C1 segment of cervical spinal cord (tissue), 14 donors: ENCODE data around the gene HLTF.

Experiments used
- DNase-seq, 14 donors: peaks; one replicate each; lab custom pipeline; 2025; lab: John Stamatoyannopoulos, UW

Gene HLTF

DNA sequence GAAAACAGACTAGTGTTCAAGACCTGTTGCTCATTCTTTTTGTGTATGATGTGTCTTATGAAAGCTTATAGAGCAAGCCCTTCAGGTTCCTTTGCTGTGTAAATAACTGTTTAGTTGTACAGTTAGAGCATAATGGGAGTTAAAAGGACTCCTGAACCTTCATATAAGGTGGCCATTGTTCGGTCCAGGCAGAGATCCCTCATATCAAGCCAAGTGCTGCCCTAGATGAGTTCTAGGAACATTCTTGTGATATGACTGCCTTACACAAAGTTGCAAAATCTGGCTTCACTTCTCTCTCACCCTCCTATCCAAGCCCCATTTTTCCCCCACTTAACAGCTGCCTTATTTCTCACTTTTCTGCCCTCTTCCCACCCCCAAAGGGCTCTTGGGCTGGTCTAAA is 68.1 kb downstream of the HLTF start:
- DNase-seq = no peak

DNA sequence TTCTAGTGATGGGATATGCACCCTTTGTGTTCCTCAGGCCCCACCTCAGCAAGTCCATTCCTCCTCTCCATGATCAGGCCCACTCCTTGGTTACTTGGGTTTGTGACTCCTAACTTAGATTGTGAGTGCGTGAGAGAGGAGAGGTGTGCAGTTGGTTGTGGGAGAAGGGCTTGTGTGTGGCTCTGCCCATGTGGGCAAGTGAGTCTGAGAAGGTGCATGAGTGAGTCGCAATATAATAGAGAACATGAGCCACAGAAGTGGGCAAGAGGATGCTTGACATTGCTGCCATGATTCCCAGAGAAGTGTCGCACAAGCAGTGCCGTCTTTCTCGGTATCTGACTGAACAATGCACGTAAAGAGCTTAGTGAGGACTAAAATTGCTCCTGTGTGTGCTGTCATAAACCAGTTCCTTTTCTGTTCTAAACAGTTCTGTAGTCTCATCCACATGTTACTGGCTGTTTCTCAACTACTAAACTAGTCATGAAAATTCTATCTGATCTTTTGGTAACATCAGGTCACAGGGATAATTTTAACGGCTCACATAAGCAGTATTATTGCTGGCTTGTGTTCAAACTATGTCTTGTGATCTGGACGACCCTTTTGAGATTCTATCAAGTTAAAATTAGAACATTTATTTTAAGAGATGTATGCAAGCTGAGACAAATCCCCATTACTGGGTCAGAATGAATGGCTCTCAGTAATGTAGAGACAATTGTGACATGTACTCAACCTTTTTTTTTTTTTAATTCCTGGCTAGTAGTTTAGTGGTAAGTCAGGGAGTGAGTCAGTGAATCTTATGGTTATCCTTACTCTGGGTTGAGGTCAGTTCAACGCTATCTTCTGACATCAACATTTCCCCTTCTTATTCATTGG is 69.4 kb downstream of the HLTF start:
- DNase-seq = no peak

DNA sequence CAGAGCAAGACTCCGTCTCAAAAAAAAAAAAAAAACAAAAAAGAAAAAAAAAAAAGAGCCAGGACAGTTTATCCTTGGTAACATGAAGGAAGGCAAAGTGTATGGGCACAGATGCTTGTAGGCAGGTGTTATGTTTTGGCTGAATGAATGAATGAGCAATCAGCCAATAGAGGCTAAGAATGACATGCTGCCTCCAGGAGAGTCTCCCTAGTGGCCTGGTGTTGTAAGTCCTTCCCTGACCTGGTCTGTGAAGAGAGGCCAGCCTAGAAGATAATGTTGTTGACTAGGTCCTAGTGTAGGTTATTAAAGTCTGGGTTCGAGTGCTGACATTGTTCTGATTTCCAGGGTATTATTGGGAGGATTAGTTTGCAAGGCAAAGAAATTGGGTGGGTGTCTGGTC is 70.1 kb downstream of the HLTF start:
- DNase-seq = no peak

DNA sequence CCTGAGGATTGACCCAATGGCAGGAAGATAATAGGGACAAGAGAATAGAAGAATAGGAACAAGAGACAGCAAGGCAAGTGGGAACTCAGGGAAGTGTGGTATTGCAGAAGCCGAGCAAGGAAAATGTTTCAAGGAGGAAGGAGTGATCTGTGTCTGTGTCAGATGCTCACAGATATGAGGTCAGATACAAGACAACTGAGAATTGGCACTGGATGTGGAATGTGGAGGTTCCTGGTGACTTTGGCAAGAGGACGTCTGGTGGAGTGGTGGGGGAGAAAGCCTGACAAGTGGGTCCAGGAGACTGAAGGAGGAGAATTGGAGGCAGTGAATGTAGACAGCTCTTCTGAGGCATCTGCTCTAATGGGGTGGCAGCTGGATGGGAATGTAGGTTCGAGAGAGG is 70.9 kb downstream of the HLTF start:
- DNase-seq = no peak

DNA sequence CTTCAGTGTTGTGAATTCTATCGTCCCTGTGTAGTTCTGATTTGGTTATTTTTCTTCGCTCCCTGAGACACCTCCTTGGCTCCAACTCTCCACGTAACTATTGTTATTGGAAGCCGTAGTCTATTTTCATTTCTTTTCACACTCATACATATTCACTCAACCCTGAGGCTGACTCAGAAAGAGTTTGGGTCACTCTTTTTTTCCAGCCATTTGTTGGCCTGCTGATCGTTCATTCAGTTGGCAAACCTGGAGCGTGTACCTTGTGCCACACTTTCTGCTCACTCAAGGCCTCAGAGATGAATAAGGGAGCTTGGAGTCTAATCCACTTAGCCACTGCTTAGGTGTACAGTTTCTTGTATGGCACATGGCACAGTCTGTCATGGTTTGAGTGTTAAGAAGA is 72.6 kb downstream of the HLTF start:
- DNase-seq = peak in 1 of 14 donors; percentile 8

DNA sequence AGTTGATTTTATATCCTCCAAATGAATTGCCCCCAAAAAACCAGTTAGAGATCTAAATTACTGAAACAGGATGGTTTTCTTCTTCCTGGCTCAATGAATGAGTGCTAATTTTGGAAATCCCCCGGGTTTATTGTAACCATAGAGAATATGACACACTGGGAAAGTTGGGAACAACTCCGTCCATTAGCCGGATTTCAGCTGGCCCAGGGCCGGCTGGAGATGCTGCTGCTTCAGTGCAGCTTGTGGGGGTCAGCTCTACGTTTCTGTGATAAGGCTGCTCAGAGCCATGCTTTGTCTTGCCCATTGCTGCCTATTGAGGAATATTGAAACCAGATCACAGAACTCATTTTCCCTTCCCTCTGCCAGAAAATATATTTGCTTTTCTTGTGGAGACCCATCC is 74.7 kb downstream of the HLTF start:
- DNase-seq = peak in 1 of 14 donors; percentile 40

DNA sequence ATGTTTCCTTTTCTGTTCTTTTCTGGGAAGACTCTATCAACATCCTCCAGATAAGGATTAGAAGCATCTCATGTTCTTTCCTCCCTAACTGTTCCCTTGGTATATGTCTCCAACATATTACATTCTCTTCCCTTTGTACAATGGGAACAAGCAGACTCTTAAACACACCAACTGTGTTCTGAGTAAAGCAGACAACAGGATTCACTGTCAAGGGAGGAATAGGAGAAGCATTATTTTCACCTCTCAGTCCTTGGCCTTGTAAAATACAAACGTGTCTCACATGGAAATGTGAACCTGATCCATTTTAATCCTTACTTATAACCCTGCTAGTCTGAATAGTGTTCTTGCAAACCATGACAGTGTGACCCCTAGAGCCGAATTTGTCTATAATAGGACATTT is 75.4 kb downstream of the HLTF start:
- DNase-seq = no peak

DNA sequence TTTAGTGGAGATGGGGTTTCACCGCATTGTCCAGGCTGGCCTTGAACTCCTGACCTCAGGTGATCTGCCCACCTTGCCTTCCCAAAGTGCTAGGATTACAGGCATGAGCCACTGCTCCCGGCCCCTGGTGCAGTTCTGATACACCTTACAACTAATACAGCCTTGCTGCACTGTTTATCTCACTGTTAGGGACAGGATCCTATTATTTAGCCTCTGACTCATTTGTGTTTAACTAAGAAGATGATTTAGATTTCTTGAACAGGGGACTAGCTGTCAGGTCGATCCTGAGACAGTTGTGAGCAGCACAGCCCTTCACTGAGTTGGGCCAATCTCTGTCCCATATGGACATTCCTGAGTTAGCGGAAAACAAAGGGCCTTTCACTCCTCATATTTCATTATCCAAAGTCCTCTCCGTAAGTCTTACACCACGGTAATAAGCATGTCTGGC is 75.8 kb downstream of the HLTF start:
- no peak for DNase-seq

DNA sequence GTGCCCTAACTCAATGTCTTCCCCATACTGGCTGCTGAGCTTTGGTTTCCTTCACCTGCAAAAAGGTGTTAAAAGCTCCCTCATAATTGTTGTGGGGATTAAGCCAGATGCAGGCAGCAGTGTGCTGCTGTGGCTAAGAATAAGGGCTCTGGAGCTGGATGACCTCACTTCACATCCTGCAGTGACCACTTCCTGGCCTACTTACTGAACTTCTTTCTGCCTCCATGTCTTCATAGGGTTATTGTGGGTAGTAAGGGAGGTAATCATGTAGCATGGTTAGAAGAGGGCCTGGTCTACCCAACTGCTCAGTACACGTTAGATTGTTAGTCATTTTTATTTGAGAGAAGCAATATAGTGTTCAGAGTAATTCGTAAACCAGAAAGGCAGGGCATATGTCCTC is 76.6 kb downstream of the HLTF start:
- DNase-seq = no peak

DNA sequence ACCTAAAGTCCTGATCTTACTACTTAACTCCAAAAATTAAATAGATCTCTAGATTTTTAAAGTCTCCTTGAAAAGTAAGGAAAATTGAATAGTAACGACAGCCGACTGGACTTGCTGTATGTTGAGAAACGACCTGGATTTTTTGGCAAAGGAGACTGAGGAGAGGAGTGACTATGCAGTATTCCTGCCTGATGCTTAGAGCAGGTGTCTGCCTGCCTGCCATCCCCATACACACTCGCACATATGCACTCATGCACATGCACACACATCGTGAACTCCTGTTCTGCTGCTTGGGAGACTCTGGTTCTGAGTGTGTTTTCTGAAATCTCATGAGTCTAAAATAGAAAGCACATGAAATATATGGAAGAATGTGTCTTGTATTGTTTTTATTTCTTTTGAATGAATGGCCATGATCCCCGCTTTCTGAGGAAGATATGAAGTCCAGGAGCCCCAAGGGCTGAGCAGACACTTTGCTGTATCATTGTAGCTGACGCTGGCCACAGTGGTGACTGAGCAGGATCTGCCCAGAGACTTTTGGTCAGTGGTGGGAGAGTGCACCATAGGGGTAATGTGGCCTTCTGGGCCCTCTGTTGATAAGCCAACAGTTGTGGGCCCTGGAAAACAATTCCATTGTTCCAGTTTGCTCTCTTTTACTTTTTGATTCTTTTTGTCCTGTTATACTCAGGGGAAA is 78.6 kb downstream of the HLTF start:
- DNase-seq = no peak

DNA sequence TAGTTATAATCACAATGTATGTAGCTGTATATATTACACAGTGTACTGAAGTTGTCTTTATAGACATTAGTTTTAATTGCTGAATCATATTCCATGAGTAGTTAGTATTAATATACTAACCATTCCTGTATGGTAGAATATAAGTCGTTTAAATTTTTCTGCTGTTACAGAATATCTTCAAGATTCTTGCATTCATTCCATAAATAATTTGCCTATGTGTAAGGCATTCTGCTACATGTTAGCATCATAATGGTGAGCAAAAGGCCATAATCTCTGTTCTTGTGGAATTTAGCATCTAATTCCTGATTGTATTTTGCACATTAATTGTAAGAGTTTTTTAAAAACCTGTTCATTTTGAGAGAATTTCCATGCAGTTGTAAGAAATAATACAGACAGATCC is 80.9 kb downstream of the HLTF start:
- DNase-seq = no peak

DNA sequence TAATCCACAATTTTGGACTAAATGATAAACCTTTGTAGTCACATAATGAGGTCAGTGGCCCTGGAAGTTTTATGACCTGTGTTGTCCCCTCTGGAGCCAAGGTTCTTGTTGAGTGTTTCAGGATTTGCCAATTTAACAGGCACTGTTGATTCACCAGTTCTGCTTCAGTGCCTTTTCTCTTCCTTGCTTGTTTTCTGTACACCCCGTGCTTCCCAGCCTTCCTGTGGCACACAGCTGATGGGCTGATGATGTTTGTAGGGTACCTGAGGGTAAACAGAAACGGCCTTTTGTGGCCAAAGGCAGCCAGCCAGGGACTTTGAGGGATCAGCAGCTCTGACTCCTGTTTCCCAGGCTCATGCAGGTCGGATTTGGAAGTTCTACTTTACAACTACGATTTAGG is 81.7 kb downstream of the HLTF start:
- peak in 8 of 14 donors; percentile 15 to 80 (median 28) for DNase-seq

DNA sequence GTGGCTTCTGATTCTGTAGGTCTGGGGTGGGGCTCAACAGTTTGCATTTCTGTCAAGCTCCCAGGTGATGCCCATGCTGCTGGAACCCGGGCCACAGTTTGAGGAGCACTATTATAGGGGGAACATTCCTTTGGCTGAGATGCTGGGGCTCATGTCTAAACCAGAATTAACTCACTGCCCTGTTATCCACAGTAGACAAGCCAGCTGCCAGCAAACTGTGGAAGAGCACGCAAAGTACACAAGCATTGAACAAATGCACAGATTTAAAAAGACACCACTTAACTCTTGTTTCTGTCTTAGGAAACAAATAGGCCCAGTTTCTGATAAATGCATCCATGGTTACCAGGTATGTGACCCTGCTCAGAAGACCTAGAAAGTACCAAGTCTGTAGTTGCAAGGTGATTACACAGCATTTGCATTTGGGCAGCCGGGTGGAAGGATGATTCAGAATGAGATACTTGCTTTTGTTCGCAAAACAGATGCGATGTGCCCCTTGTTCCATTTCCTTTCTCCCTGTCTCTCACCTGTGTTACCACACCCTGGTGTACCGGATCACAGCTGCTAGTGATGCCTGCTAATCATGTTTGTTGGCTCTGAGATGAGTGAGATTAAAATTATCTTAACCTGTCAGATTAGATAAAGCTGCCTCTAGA is 82.6 kb downstream of the HLTF start:
- DNase-seq = no peak

DNA sequence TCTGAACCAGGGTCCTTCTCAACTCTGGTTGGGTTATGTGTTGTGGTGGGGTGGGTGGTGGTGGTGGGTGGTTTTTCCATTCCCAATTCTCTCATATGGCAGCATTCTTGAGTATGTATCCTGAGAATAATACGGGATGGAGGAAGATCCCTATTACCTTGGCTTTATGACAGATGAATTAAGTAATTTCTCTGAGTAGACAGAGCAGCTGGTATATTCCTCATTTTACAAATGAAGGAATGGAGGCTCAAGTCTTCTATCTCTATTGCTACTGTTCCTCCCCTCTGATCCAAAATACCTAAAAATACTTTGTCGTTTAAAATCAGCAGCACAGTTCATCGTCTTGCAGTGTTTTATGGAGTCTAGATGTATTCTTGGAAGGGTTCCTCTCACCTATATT is 84.6 kb downstream of the HLTF start:
- no peak for DNase-seq

DNA sequence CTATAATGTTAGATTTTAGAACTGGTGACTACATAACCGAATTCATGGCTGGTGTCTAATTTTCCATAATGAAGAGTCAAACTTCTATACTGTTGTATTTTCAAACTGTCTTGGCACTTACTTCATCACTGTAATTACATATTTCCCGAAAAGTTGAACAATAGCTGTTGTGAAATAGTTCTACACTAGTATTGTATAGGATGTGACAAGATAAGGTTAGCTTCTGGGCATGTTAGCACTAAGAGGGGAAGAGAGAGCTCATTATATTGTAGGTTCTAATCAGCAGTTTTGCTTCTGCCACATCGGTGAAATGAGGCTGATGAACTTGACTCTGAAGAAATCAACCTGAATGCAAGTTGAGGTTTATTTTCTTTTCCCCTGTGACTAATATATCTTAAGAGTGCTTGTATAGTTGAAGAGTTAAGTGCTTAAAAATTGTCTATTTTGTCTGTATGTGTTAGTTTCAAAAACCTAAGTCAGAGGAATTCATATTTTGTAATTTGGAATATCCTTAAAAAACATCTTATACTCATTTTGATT is 86.1 kb downstream of the HLTF start:
- DNase-seq = no peak

DNA sequence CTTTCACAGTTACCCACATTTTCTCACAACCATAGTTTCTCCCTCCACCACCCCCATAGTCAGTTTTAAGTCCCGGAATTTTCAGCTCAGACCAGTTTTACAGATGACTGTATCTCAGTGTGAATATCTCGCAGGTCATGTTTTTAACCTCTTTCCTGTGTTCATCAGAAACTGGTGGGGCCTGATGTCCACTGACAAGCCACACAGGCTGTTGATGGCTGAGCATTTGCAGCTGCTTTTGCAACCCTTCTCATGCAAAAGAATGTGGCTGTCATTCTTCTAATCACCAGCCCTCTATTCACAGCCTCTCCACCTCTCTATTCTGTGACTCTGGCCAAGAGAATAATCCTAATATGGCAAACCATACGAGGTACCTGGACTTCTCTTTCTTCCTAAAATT is 86.5 kb downstream of the HLTF start:
- no peak for DNase-seq

DNA sequence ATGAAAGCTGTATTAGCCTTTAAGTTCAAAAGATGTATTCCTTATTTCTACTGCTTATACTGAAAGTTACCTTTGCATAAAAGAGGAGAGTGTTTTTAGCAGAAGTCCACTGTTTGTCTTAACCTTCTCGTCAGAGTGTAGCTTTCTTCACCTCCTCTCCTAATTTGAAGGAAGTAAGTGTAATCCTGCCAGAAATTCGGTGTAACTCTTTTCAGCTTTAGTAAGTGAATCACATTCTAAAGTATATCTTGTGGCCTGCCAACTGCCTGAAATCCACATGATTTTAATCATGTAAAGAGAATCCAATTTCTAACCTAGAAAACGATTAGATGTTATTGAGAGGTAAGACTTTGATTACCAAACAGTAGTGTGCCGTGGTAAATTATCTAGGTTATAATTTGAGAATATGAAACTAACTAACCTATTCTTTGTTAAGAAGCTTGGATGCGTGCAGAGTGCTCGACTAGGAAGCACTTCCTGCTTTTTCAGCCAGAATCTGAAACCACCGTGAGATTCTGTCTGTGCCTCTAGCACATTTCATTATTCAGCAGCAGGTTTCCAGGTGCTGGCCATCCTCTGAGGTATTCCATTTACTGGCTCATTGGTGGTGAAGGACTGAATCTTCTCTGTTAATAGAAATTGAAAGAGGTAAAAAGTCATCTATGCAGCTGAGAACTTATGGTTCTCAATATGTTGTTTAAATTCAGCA is 87.5 kb downstream of the HLTF start:
- no peak for DNase-seq

DNA sequence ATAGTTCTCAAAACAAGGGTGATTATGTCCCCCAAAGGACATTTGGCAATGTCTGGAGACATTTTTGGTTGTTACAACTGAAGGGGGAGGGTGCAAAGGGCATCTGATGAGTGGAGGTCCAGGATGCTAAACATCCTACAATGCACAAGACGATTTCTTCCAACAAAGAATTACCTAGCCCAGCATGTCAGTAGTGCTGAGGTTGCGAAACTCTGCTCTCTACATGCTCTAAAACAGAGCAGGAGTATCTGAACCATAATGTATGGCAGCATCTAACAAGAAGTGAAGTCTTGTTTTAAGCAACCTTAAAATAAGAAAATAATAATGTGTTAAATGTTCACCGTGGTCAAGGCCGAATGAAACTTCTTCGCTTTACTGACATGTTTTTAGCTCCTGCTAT is 88.0 kb downstream of the HLTF start:
- DNase-seq = no peak

DNA sequence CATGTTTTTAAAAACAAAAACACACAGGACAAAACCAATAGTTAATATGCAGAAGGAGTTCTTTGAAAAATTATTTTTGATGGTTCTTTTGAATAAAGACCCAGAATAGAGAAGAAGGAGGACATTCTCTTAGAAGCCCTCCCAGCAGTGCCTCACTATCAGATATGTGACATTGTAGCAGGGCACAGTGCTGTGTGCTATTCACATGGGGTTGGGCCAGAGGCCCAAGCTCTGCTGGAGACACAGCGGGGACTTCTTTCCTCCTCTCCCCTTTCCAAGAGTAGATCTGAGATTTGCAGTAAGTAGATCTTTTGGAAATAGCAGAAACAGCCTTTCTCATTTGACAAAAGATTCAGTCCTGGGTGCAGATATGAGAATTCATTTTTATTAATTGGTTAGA is 88.7 kb downstream of the HLTF start:
- DNase-seq = no peak

DNA sequence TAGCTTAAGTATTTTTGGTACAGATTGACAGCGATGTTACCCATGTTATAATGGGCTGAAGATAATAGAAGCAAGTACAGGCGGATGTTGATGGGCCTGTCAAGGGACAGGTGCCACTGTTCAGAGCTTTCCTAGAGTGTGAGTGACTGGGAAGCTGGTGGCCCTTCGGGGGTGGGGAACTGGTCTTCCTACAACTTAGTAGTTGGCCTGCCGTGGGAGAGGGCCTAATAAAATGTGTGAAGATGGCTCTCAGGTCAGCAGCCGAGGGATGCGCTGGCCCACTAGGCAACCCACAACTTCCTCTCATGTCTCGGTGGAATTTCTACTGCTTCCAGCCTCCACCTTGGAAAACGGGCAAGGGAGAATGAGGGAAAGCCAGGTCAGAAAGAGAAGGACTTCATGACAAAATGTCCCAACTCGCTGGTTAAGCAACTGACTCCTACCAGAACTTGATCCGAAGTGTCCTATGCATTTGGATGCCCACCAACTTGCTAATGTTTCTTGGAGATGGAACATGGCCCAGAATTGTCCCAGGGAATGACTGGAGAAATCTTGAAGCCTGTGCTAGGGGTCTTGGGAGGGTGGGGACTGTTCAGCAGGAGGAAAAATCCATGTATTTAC is 93.6 kb downstream of the HLTF start:
- peak in 1 of 14 donors; percentile 12 for DNase-seq

DNA sequence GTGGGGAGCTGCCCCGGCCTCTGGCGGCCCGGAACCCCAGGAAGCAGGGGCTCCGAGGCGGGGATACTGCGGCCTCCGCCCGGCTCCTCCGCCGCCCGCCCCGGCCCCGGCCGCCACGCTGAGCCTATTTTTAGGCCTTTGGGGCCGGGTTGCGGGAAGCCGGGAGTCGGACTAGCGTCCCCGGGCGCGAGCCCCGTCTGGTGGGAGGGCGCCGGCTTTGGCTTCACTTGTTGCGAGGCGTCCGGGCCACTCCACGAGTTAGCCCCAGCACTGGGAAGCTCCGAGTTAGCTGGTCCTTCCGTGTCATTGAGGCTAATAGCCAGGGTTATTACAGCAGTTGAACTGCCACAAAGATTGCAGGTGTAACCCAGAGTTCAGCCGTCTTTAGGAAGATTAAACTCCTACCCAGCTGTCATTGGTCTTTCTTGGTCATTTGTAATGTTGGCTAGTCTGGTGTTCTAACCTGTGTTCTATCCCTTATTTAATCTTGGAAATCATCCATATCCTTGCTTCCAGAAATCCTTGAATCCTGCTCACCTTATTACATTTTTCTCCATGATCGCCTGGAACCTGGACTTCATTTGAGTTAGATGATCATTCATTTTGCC is 94.2 kb downstream of the HLTF start:
- DNase-seq = peak in 4 of 14 donors; percentile 33 to 73 (median 64)
